Skeletal muscle cell (primary cell): ENCODE results near the gene BGLAP.

ENCODE experiments used
- DNase-seq: peaks from one replicate; pipeline ENCODE4 v3.0.0-alpha.2; 2010; ENCODE audit warnings: low read depth
- H3K4me3 ChIP-seq: 2 replicates; pipeline ENCODE4 v1.5.1; 2011; ENCODE audit warnings: low read depth, mild to moderate bottlenecking, control low read depth, low read length, moderate library complexity

Gene BGLAP

GRCh38 chr1:156284112-156284511 is 42.1 kb downstream of the BGLAP start, which contains the start of gene TMEM79:
TSS of gene TMEM79 (plus strand) at chr1:156284325. CDS start at chr1:156285227, 902 bp downstream.
- peak within 1 kb of the TSS; percentile 69 for H3K4me3 ChIP-seq
- no peak for DNase-seq

- no peak for DNase-seq
- H3K4me3 ChIP-seq, result no peak overlapping the region
These were observed 42.8 kb downstream of the BGLAP start for GRCh38 chr1:156284757-156285156.

- H3K4me3 ChIP-seq, result no peak overlapping the region
- no peak for DNase-seq
These were observed 43.5 kb downstream of the BGLAP start for GRCh38 chr1:156285437-156285836.

- DNase-seq, result no peak
- no peak overlapping the region for H3K4me3 ChIP-seq
These were observed 44.1 kb downstream of the BGLAP start for GRCh38 chr1:156286061-156286460.

GRCh38 chr1:156289857-156290256 is 47.9 kb downstream of the BGLAP start:
- H3K4me3 ChIP-seq, result no peak overlapping the region
- no peak for DNase-seq

- DNase-seq, result peak; percentile 43
- H3K4me3 ChIP-seq, result peak overlapping the region; percentile 60
These were observed 49.5 kb downstream of the BGLAP start for GRCh38 chr1:156291226-156292061.
